Neural cell (in vitro differentiated cells): ENCODE measurements around the gene SSBP3. TPM values are rescaled to one million over a fixed set of nuclear protein-coding genes. Genes with fewer than 3 reads are reported as not detected.
"Not testable (repeated sequence)": the region's sequence is repeated elsewhere in the genome, so short reads cannot be mapped to it uniquely, and the experiment has no call there.

Source experiments
- H2AFZ ChIP-seq: fragments of 200-600, 300-800 bp; sonication (generic), shearing (Covaris generic); 2 replicates; pipeline ENCODE4 v1.6.0; 2014; ENCODE audit warnings: low read depth, mild to moderate bottlenecking, antibody characterized with exemption, low read length, moderate library complexity
- H3F3A ChIP-seq: fragments of 200-600 bp; shearing (Covaris generic); 2 replicates; pipeline ENCODE4 v1.6.1; 2016; ENCODE audit warnings: mild to moderate bottlenecking, moderate library complexity, mixed read lengths, antibody characterized with exemption, low read length; ENCODE audit not compliant: insufficient read depth, poor library complexity, severe bottlenecking
- H3K27ac ChIP-seq: fragments of 200-600, 300-800 bp; sonication (generic), shearing (Covaris generic); 2 replicates; pipeline ENCODE4 v1.5.1; 2014; ENCODE audit warnings: mild to moderate bottlenecking, low read length, moderate library complexity
- H3K27me3 ChIP-seq: fragments of 300-800, 200-600 bp; sonication (generic), shearing (Covaris generic); 2 replicates; pipeline ENCODE4 v1.6.0; 2014; ENCODE audit warnings: mild to moderate bottlenecking, low read depth, low read length, moderate library complexity; ENCODE audit not compliant: insufficient read depth
- H3K36me3 ChIP-seq: fragments of 300-800, 200-600 bp; sonication (generic), shearing (Covaris generic); 2 replicates; pipeline ENCODE4 v1.5.1; 2014; ENCODE audit warnings: mild to moderate bottlenecking, antibody characterized with exemption, low read length, moderate library complexity; ENCODE audit not compliant: insufficient read depth
- H3K4me2 ChIP-seq: fragments of 300-800, 200-600 bp; sonication (generic), shearing (Covaris generic); 2 replicates; pipeline ENCODE4 v1.6.0; 2014; ENCODE audit warnings: mild to moderate bottlenecking, low read length
- H3K4me3 ChIP-seq: fragments of 300-800, 200-600 bp; sonication (generic), shearing (Covaris generic); 2 replicates; pipeline ENCODE4 v1.5.1; 2014; ENCODE audit warnings: mild to moderate bottlenecking, low read length, moderate library complexity
- H3K79me2 ChIP-seq: fragments of 200-600 bp; shearing (Covaris generic); replicated peaks from 2 replicates; pipeline ENCODE4 v1.6.0; 2014; ENCODE audit warnings: mild to moderate bottlenecking, low read length, moderate library complexity; ENCODE audit not compliant: insufficient read depth
- H3K9ac ChIP-seq: fragments of 300-800, 200-600 bp; sonication (generic), shearing (Covaris generic); 2 replicates; pipeline ENCODE4 v1.6.1; 2016; ENCODE audit warnings: mild to moderate bottlenecking, low read length, mixed read lengths
- H3K9me2 ChIP-seq: fragments of 200-600 bp; shearing (Covaris generic); 2 replicates; pipeline ENCODE4 v1.6.1; 2016; ENCODE audit warnings: mild to moderate bottlenecking, low read length, mixed read lengths; ENCODE audit not compliant: insufficient read depth
- H3K9me3 ChIP-seq: fragments of 200-600, 300-800 bp; sonication (generic), shearing (Covaris generic); 2 replicates; pipeline ENCODE4 v1.6.1; 2016; ENCODE audit warnings: mild to moderate bottlenecking, mixed run types, low read length, moderate library complexity, mixed read lengths
- H4K20me1 ChIP-seq: fragments of 200-600 bp; shearing (Covaris generic); 2 replicates; pipeline ENCODE4 v1.6.1; 2016; ENCODE audit warnings: mild to moderate bottlenecking, mixed run types; ENCODE audit not compliant: insufficient read depth
- EP300 ChIP-seq: fragments of 450-650 bp; conservative IDR thresholded peaks from 2 replicates; pipeline ENCODE4 v1.6.1; 2014; ENCODE audit warnings: antibody characterized with exemption, mild to moderate bottlenecking, moderate library complexity; ENCODE audit not compliant: poor library complexity, severe bottlenecking
- EZH2 ChIP-seq: fragments of 200-600, 300-800 bp; shearing (Covaris generic), sonication (generic); IDR thresholded peaks from 2 replicates; pipeline ENCODE4 v1.6.1; 2014; ENCODE audit warnings: antibody characterized with exemption, low read length, borderline replicate concordance, mild to moderate bottlenecking; ENCODE audit not compliant: insufficient read depth, poor library complexity, severe bottlenecking
- MXI1 ChIP-seq: fragments of 450-650 bp; conservative IDR thresholded peaks from 2 replicates; pipeline ENCODE4 v1.6.1; 2014; ENCODE audit warnings: antibody characterized with exemption, mild to moderate bottlenecking; ENCODE audit not compliant: poor library complexity, severe bottlenecking
- POLR2AphosphoS5 ChIP-seq: IDR thresholded peaks from 2 replicates; pipeline ENCODE4 v1.6.1; 2012
- RAD21 ChIP-seq: fragments of 450-650 bp; conservative IDR thresholded peaks from 2 replicates; pipeline ENCODE4 v1.6.1; 2014; ENCODE audit warnings: antibody characterized with exemption, mild to moderate bottlenecking, moderate library complexity
- SMC3 ChIP-seq: fragments of 450-650 bp; conservative IDR thresholded peaks from 2 replicates; pipeline ENCODE4 v1.6.1; 2014; ENCODE audit warnings: antibody characterized with exemption, mild to moderate bottlenecking, moderate library complexity; ENCODE audit not compliant: poor library complexity
- TAF1 ChIP-seq: IDR thresholded peaks from 2 replicates; pipeline ENCODE4 v1.6.1; 2012; ENCODE audit warnings: low read depth
- polyA plus RNA-seq: library from polyadenylated mRNA; depleted of rRNA; stranded (reverse); fragments of >200 nt; gene quantifications from 2 replicates; pipeline ENCODE4 v1.2.3, GENCODE V29; 2014
- TF ChIP-seq, protein P1 (sequence below): fragments of 450-650 bp; IDR thresholded peaks from 2 replicates; pipeline ENCODE4 v1.5.1; 2014; ENCODE audit warnings: antibody characterized with exemption, mild to moderate bottlenecking, moderate library complexity; ENCODE audit not compliant: poor library complexity, severe bottlenecking
- TF ChIP-seq, protein P2 (sequence below): IDR thresholded peaks from 2 replicates; pipeline ENCODE4 v1.6.1; 2012; ENCODE audit warnings: borderline replicate concordance

SSBP3 gene
- polyA plus RNA-seq, 1 donor from 2014 or later: 77.4 TPM

DNA sequence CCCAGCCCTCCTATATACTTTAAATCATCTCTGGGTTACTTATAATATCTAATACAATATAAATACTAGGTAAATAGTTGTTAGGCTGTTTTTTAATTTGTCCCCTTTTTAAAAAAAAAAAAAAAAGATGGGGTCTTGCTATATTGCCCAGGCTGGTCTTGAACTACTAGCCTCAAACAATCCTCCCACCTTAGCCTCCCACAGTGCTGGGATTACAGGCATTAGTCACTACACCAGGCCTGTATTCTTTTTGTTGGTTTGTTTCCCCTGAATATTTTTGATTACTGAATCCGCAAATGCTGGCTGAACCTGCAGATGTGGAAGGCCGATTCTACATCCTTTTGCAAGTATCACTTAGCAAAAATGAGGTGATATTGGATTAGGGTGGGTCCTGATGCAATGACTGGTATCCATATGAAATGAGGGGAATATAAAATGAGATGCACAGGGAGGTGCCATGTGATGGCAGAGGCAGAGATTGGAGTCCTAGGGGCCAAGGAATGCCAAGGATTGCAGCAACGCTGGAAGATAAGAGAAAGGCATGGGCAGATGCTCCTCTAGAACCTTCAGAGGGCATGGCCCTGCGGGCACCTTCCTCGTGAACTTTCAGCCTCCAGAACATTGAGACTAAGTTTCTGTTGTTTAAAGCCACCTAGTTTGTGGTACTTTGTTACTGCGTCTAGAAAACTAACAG is 58.8 kb downstream of the SSBP3 start:
- no peak for TF ChIP-seq SMC3
- Histone ChIP-seq H3K4me2 (no peak overlapping the region), H3F3A (no peaks in the 10 kb centered on the region), H3K9me3 (no peaks in the 10 kb centered on the region), H3K4me3 (no peak overlapping the region), H3K79me2 (peaks cover 90% of the 10 kb centered on the region), H3K9me2 (no peaks in the 10 kb centered on the region), H3K36me3 (no peaks in the 10 kb centered on the region), H3K27me3 (no peaks in the 10 kb centered on the region), H2AFZ (no peak overlapping the region), H3K27ac (no peak overlapping the region), H4K20me1 (peaks cover 18% of the 10 kb centered on the region), H3K9ac (no peak overlapping the region)

DNA sequence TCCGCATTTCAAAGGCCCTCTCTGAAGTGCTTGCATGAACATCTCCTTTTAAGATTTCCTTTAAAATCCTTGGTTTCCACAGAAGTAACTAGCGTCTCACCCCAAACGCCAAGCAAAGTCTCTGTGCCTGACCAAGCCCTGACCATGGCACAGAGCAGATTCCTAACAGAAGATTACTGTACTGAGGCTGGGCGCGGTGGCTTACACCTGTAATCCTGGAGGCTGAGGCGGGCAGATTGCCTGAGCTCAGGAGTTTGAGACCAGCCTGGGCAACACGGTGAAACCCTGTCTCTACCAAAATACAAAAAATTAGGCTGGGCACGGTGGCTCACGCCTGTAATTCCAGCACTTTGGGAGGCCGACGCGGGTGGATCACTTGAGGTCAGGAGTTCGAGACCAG is 60.6 kb downstream of the SSBP3 start:
- not testable (repeated sequence) for H2AFZ ChIP-seq, H3K4me2 ChIP-seq, H3K9me3 ChIP-seq, H3K4me3 ChIP-seq, H3K27me3 ChIP-seq, H3F3A ChIP-seq, H3K36me3 ChIP-seq, H3K9ac ChIP-seq, H3K27ac ChIP-seq, H3K9me2 ChIP-seq
- Histone ChIP-seq H3K79me2 (peaks cover 91% of the 10 kb centered on the region), H4K20me1 (peaks cover 14% of the 10 kb centered on the region)

DNA sequence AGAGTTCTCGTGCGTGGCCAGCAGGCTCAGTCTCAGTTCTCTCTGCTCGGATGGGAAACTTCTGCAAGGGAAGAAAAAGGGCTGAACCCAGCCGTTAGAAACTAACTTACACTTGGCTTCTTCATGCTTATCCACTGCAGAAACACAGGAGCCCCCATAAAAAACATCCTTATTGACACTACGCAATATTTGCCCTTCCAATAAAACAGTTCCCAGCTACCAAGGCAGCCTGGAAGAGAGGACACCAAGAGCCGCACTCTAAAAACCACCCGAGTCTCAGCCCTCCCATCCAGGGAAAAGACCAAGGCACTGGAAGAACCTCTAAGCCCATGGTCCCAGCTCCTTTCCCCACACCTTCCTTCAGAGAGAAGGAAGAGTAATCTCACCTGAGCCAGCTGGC is 61.1 kb downstream of the SSBP3 start:
- Histone ChIP-seq H3K9ac (no peak overlapping the region), H3K79me2 (peaks cover 91% of the 10 kb centered on the region), H3F3A (no peaks in the 10 kb centered on the region), H2AFZ (no peak overlapping the region), H3K4me3 (no peak overlapping the region), H3K36me3 (no peaks in the 10 kb centered on the region), H3K4me2 (no peak overlapping the region), H3K27me3 (no peaks in the 10 kb centered on the region), H4K20me1 (peaks cover 9% of the 10 kb centered on the region), H3K27ac (no peak overlapping the region), H3K9me3 (no peaks in the 10 kb centered on the region), H3K9me2 (no peaks in the 10 kb centered on the region)
- TF ChIP-seq EZH2: no peak
- TF ChIP-seq MXI1: no peak
- no peak for TF ChIP-seq TAF1
- no peak for TF ChIP-seq EP300

DNA sequence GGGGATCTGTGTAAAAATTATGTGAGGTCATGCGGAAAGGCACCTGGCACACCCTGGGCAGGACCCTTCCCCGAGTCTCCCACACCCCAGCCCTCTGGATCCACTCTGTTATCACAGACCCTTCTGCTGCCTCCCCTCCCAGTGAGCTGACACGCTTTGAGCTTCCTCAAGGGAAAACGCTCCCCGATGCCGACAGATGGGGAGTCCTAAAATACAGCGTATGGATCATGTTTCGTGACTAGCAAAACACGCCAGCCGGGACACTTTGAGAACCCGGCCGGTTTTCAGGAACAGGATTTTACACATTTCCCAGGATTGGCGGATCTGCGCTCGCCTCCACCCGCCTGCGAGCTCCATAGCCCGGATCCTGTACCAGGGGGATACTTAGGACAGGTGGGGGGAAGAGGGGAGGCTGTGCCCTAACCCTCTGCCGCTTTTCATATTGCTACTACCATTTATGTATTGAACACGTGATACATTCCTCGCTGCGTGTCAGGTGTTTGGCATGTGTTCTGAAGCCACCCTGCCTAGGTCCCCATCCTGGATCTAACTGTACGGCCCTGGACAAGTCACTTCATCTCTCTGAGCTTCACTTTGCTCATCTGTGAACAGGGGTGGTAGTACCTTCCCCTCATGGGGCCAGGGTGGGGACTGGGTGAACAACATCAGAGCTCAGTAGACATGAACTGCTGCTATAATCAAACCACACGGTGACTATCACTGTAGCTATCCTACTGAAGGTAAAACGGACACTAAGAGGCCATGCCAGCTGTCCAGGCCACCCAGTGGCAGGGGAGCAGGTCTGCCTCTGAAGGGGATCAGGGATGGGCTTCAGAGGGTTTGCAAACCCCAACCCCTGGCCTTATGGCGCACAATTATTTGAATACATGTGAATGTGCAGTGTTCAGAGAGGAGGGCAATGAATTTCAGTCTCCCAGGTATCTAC is 63.2 kb downstream of the SSBP3 start:
- H3F3A ChIP-seq: no peaks in the 10 kb centered on the region
- no peak overlapping the region for H3K9ac ChIP-seq
- H3K9me2 ChIP-seq: no peaks in the 10 kb centered on the region
- no peaks in the 10 kb centered on the region for H3K36me3 ChIP-seq
- no peak overlapping the region for H2AFZ ChIP-seq
- H4K20me1 ChIP-seq: no peaks in the 10 kb centered on the region
- no peak overlapping the region for H3K4me3 ChIP-seq
- peaks cover 88% of the 10 kb centered on the region for H3K79me2 ChIP-seq
- H3K27ac ChIP-seq: no peak overlapping the region
- no peaks in the 10 kb centered on the region for H3K9me3 ChIP-seq
- no peak overlapping the region for H3K4me2 ChIP-seq
- H3K27me3 ChIP-seq: no peaks in the 10 kb centered on the region
- TF ChIP-seq MXI1 (no peak), RAD21 (no peak), EP300 (no peak), SMC3 (no peak), EZH2 (no peak), POLR2AphosphoS5 (no peak), TAF1 (no peak)
- TF ChIP-seq, protein P1, sequence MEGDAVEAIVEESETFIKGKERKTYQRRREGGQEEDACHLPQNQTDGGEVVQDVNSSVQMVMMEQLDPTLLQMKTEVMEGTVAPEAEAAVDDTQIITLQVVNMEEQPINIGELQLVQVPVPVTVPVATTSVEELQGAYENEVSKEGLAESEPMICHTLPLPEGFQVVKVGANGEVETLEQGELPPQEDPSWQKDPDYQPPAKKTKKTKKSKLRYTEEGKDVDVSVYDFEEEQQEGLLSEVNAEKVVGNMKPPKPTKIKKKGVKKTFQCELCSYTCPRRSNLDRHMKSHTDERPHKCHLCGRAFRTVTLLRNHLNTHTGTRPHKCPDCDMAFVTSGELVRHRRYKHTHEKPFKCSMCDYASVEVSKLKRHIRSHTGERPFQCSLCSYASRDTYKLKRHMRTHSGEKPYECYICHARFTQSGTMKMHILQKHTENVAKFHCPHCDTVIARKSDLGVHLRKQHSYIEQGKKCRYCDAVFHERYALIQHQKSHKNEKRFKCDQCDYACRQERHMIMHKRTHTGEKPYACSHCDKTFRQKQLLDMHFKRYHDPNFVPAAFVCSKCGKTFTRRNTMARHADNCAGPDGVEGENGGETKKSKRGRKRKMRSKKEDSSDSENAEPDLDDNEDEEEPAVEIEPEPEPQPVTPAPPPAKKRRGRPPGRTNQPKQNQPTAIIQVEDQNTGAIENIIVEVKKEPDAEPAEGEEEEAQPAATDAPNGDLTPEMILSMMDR: no peak
- TF ChIP-seq, protein P2, sequence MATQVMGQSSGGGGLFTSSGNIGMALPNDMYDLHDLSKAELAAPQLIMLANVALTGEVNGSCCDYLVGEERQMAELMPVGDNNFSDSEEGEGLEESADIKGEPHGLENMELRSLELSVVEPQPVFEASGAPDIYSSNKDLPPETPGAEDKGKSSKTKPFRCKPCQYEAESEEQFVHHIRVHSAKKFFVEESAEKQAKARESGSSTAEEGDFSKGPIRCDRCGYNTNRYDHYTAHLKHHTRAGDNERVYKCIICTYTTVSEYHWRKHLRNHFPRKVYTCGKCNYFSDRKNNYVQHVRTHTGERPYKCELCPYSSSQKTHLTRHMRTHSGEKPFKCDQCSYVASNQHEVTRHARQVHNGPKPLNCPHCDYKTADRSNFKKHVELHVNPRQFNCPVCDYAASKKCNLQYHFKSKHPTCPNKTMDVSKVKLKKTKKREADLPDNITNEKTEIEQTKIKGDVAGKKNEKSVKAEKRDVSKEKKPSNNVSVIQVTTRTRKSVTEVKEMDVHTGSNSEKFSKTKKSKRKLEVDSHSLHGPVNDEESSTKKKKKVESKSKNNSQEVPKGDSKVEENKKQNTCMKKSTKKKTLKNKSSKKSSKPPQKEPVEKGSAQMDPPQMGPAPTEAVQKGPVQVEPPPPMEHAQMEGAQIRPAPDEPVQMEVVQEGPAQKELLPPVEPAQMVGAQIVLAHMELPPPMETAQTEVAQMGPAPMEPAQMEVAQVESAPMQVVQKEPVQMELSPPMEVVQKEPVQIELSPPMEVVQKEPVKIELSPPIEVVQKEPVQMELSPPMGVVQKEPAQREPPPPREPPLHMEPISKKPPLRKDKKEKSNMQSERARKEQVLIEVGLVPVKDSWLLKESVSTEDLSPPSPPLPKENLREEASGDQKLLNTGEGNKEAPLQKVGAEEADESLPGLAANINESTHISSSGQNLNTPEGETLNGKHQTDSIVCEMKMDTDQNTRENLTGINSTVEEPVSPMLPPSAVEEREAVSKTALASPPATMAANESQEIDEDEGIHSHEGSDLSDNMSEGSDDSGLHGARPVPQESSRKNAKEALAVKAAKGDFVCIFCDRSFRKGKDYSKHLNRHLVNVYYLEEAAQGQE: no peak
